Hepatocyte (in vitro differentiated cells): Measurements from ENCODE around the gene CTSL. TPM values are rescaled to one million over a fixed set of nuclear protein-coding genes. Genes with fewer than 3 reads are reported as not detected.

Experiments used
- DNase-seq: peaks from one replicate; pipeline ENCODE4 v3.0.0-alpha.2; 2016; ENCODE audit warnings: low spot score
- H2AFZ ChIP-seq: fragments of 200-600 bp; sonication (generic); 2 replicates; pipeline ENCODE4 v1.6.0; 2016; ENCODE audit warnings: antibody characterized with exemption, mild to moderate bottlenecking
- H3K27ac ChIP-seq: fragments of 200-600 bp; sonication (generic); 2 replicates; pipeline ENCODE4 v1.5.1; 2016; ENCODE audit warnings: mild to moderate bottlenecking
- H3K27me3 ChIP-seq: fragments of 200-600 bp; sonication (generic); 2 replicates; pipeline ENCODE4 v1.6.1; 2016
- H3K36me3 ChIP-seq: fragments of 200-600 bp; sonication (generic); replicated peaks from 2 replicates; pipeline ENCODE4 v1.5.1; 2016; ENCODE audit warnings: low read depth; ENCODE audit not compliant: insufficient read depth
- H3K4me1 ChIP-seq: fragments of 200-600 bp; sonication (generic); 2 replicates; pipeline ENCODE4 v1.5.1; 2016; ENCODE audit warnings: mild to moderate bottlenecking, moderate library complexity; ENCODE audit not compliant: insufficient read depth
- H3K4me2 ChIP-seq: fragments of 200-600 bp; sonication (generic); 2 replicates; pipeline ENCODE4 v1.6.0; 2016
- H3K4me3 ChIP-seq: fragments of 200-600 bp; sonication (generic); 2 replicates; pipeline ENCODE4 v1.5.1; 2016; ENCODE audit warnings: mild to moderate bottlenecking
- H3K79me2 ChIP-seq: fragments of 200-600 bp; sonication (generic); 2 replicates; pipeline ENCODE4 v1.6.0; 2017; ENCODE audit warnings: mild to moderate bottlenecking
- H3K9me2 ChIP-seq: fragments of 200-600 bp; sonication (generic); replicated peaks from 2 replicates; pipeline ENCODE4 v1.6.0; 2017; ENCODE audit warnings: mild to moderate bottlenecking; ENCODE audit not compliant: insufficient read depth
- H3K9me3 ChIP-seq: fragments of 200-600 bp; sonication (generic); 2 replicates; pipeline ENCODE4 v1.5.1; 2016; ENCODE audit warnings: low read depth, mild to moderate bottlenecking
- H4K20me1 ChIP-seq: fragments of 200-600 bp; sonication (generic); 2 replicates; pipeline ENCODE4 v1.6.0; 2016; ENCODE audit warnings: mild to moderate bottlenecking; ENCODE audit not compliant: insufficient read depth, poor library complexity, severe bottlenecking
- CTCF ChIP-seq: fragments of 200-600 bp; sonication (generic); IDR thresholded peaks from 2 replicates; pipeline ENCODE4 v1.5.1; 2016; ENCODE audit warnings: antibody characterized with exemption, mild to moderate bottlenecking; ENCODE audit not compliant: poor library complexity
- EZH2 ChIP-seq: fragments of 200-600 bp; sonication (generic); IDR thresholded peaks from 2 replicates; pipeline ENCODE4 v1.6.1; 2016; ENCODE audit warnings: antibody characterized with exemption, mild to moderate bottlenecking, borderline replicate concordance
- EZH2phosphoT487 ChIP-seq: fragments of 200-600 bp; sonication (generic); IDR thresholded peaks from one replicate; pipeline ENCODE4 v1.6.1; 2018; ENCODE audit warnings: antibody characterized with exemption, mild to moderate bottlenecking, low read depth, moderate library complexity; ENCODE audit not compliant: unreplicated experiment, severe bottlenecking
- WGBS: methylation state at CpG from one replicate; pipeline ENCODE4 v1.1.6; 2016; ENCODE audit warnings: low lambda C conversion rate; ENCODE audit errors: missing lambda C conversion rate; 5-methylcytosine and 5-hydroxymethylcytosine counted together
- polyA plus RNA-seq: library from polyadenylated mRNA; unstranded; fragments of >200 nt; fragmentation: Nextera tagmentation; extraction: Ambion mirVana; gene quantifications from 2 replicates; pipeline ENCODE4 v1.2.1, GENCODE V29; 2016
- total RNA-seq: library from RNA; depleted of rRNA; stranded (reverse); fragments of >200 nt; gene quantifications from 2 replicates; pipeline ENCODE4 v1.2.3, GENCODE V29; 2014

Gene CTSL
- total and polyA plus RNA-seq, 2 experiments from 2014 or later: 341 to 365 TPM

GRCh38 chr9:87685441-87685840 lies 40.5 kb upstream of the CTSL start:
- no peak overlapping the region for H2AFZ ChIP-seq
- no peak for TF ChIP-seq CTCF
- H4K20me1 ChIP-seq: no peaks in the 10 kb centered on the region
- no peaks in the 10 kb centered on the region for H3K36me3 ChIP-seq
- no peaks in the 10 kb centered on the region for H3K4me1 ChIP-seq
- H3K9me2 ChIP-seq: no peaks in the 10 kb centered on the region
- no peak overlapping the region for H3K27ac ChIP-seq
- no peak overlapping the region for H3K4me2 ChIP-seq
- no peak overlapping the region for H3K4me3 ChIP-seq
- no peak for DNase-seq
- H3K79me2 ChIP-seq: peaks cover 5% of the 10 kb centered on the region
- 88% methylated on average over 4 of the region's 4 CpGs for WGBS
- H3K27me3 ChIP-seq: no peaks in the 10 kb centered on the region
- no peaks in the 10 kb centered on the region for H3K9me3 ChIP-seq

GRCh38 chr9:87685871-87686519 lies 39.9 kb upstream of the CTSL start:
- DNase-seq: no peak
- no peaks in the 10 kb centered on the region for H3K36me3 ChIP-seq
- H3K27ac ChIP-seq: no peak overlapping the region

GRCh38 chr9:87686520-87687090 lies 39.3 kb upstream of the CTSL start:
- H3K36me3 ChIP-seq: no peaks in the 10 kb centered on the region
- H3K27ac ChIP-seq: no peak overlapping the region
- no peaks in the 10 kb centered on the region for H4K20me1 ChIP-seq
- H3K4me1 ChIP-seq: no peaks in the 10 kb centered on the region
- H3K9me3 ChIP-seq: no peaks in the 10 kb centered on the region
- no peak overlapping the region for H3K4me3 ChIP-seq
- H3K4me2 ChIP-seq: no peak overlapping the region
- no peak for TF ChIP-seq CTCF
- TF ChIP-seq EZH2: no peak
- TF ChIP-seq EZH2phosphoT487: no peak
- 98% methylated on average over 14 of the region's 14 CpGs for WGBS
- H3K9me2 ChIP-seq: no peaks in the 10 kb centered on the region
- no peak overlapping the region for H2AFZ ChIP-seq
- no peak for DNase-seq
- no peaks in the 10 kb centered on the region for H3K27me3 ChIP-seq
- peaks cover 7% of the 10 kb centered on the region for H3K79me2 ChIP-seq

More at GRCh38 chr9:87685871-87686519, 39.9 kb upstream of the CTSL start:
- Histone ChIP-seq H3K9me3 (no peaks in the 10 kb centered on the region), H3K9me2 (no peaks in the 10 kb centered on the region), H4K20me1 (no peaks in the 10 kb centered on the region), H2AFZ (no peak overlapping the region), H3K27me3 (no peaks in the 10 kb centered on the region), H3K4me1 (no peaks in the 10 kb centered on the region), H3K79me2 (peaks cover 5% of the 10 kb centered on the region), H3K4me3 (no peak overlapping the region), H3K4me2 (no peak overlapping the region)
- no peak for TF ChIP-seq CTCF
- no peak for TF ChIP-seq EZH2phosphoT487
- TF ChIP-seq EZH2: no peak
- WGBS: 81% methylated on average over 14 of the region's 14 CpGs
